Dendritic cell treated with granulocyte-macrophage colony-stimulating factor and Interleukin-4, amounts not matched to agents 40 ng/mL and 50 ng/mL, for 4 days (primary cell): ENCODE results near the gene CMTM5.

Experiments
- H3K27ac Mint-ChIP-seq: one replicate; pipeline ENCODE4 v1.8.0; 2022; ENCODE audit warnings: mild to moderate bottlenecking, mixed read lengths
- H3K27me3 Mint-ChIP-seq: one replicate; pipeline ENCODE4 v1.8.0; 2022; ENCODE audit warnings: mild to moderate bottlenecking, mixed read lengths
- H3K36me3 Mint-ChIP-seq: one replicate; pipeline ENCODE4 v1.8.0; 2022; ENCODE audit warnings: low read depth, mixed read lengths
- H3K4me1 Mint-ChIP-seq: one replicate; pipeline ENCODE4 v1.8.0; 2022; ENCODE audit warnings: low read depth, mixed read lengths
- H3K4me3 Mint-ChIP-seq: one replicate; pipeline ENCODE4 v1.8.0; 2022; ENCODE audit warnings: mild to moderate bottlenecking, moderate library complexity, mixed read lengths
- H3K9me3 Mint-ChIP-seq: one replicate; pipeline ENCODE4 v1.8.0; 2022; ENCODE audit warnings: mixed read lengths
- intact Hi-C: fragments of 100-400 bp; cut with micrococcal nuclease; formaldehyde crosslinking; loops from one replicate; pipeline ENCODE4 v1.15.0; 2022

Gene CMTM5

DNA sequence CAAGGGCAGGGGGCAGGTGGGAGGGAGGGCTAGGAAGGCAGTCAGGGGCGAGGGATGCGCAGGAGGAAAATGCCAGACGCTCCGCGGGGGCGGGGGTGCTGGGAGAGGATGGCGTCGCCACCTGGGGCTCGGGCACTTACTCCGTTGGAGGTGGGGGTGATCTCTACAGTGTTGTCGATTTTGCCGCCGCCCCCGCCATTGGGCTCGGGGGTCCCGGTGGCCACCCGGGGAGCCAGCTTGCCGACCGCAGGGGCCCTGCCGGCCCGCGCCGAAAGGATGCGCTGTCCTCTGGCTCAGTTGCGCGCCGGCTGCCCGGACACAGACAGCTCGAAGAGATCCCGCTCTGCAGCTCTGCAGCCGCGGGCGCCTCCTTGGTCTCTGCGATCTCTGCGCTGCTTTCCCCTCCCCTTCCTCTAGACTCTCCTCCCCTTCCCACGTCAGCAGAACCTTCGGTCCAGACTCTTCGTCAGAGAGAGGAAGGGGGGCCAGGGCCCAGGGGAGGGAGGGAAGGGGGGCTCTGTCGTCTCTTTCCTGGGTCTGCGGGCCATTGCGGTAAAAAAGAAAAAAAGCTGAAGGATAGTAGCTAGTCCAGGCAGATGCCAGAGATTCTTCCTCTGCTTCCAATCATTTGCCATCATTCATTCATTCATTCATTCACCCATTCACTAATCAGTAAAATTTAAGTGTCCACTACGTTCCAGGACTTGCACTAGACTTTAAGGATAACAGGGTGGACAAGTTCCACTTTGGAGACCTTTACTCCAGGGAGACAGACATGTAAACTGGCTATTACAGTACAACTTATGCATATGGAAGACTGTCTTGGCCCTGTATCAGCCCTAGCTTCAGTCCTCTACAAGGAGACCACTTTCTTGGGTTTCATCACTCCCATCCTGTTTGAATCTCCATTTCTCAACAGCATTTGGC lies 24.1 kb upstream of the CMTM5 start, which contains the start of gene SLC22A17:
SLC22A17 (minus strand) TSS at position 382 of the 927 bp plus-strand sequence.
- intact Hi-C loops: no loop called here
- H3K27ac Mint-ChIP-seq: no peak within 1 kb of the TSS
- H3K36me3 Mint-ChIP-seq: no peaks in the 10 kb centered on the region
- no peaks in the 10 kb centered on the region for H3K9me3 Mint-ChIP-seq
- H3K4me3 Mint-ChIP-seq: peak within 1 kb of the TSS; percentile 21
- peaks cover 58% of the 10 kb centered on the region for H3K27me3 Mint-ChIP-seq
- H3K4me1 Mint-ChIP-seq: no peaks in the 10 kb centered on the region

DNA sequence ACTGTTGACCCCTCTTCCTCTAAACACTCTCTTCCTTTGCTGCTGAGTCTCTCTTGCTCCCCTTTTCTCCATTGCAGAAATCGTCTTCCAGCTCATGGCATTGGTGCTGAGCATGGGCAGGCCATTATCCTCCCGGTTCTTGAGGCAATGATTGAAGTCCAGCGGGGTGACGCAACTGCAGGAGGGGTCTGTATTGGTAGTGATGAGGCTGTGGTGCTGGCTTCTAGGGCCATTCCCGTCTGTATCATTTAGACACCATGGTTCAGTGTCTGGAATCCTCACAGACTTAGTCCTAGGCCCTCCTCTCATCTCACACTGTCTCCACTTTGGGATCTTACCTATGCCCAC lies 23.4 kb upstream of the CMTM5 start:
- H3K27ac Mint-ChIP-seq: no peak overlapping the region
- H3K36me3 Mint-ChIP-seq: no peaks in the 10 kb centered on the region
- H3K27me3 Mint-ChIP-seq: peaks cover 58% of the 10 kb centered on the region
- no peaks in the 10 kb centered on the region for H3K9me3 Mint-ChIP-seq
- intact Hi-C loops: no loop called here
- no peak overlapping the region for H3K4me3 Mint-ChIP-seq
- H3K4me1 Mint-ChIP-seq: no peaks in the 10 kb centered on the region

GRCh38 chr14:23354990-23355389 lies 21.9 kb upstream of the CMTM5 start:
- H3K4me1 Mint-ChIP-seq: no peaks in the 10 kb centered on the region
- no peak overlapping the region for H3K27ac Mint-ChIP-seq
- no peaks in the 10 kb centered on the region for H3K9me3 Mint-ChIP-seq
- intact Hi-C loops: no loop called here
- peaks cover 52% of the 10 kb centered on the region for H3K27me3 Mint-ChIP-seq
- no peaks in the 10 kb centered on the region for H3K36me3 Mint-ChIP-seq
- no peak overlapping the region for H3K4me3 Mint-ChIP-seq

GRCh38 chr14:23355871-23356435 lies 20.9 kb upstream of the CMTM5 start:
- H3K36me3 Mint-ChIP-seq: no peaks in the 10 kb centered on the region
- no peak overlapping the region for H3K4me3 Mint-ChIP-seq
- H3K9me3 Mint-ChIP-seq: no peaks in the 10 kb centered on the region
- H3K27me3 Mint-ChIP-seq: peaks cover 42% of the 10 kb centered on the region
- intact Hi-C loops: no loop called here
- H3K4me1 Mint-ChIP-seq: no peaks in the 10 kb centered on the region
- no peak overlapping the region for H3K27ac Mint-ChIP-seq

DNA sequence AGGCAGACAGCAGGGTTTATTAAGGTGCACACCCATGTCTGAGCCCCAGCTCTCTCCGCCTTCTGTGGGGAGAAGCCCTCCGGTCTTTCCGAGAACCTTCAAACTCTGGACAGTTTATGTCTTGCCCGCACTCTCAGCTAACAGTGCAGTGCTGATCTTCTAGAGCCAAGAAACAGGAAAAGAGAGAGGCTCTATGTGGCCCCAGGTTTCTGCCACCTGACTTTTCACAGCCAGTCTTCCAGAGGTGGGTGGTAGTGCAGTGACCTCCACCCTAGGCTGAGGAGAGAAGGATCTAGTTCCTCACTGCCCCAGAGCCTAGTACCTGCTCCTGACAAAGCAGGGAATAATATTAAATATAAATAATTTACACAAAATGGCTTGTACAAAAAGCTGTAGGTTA lies 20.2 kb upstream of the CMTM5 start:
- no peak overlapping the region for H3K27ac Mint-ChIP-seq
- H3K9me3 Mint-ChIP-seq: no peaks in the 10 kb centered on the region
- intact Hi-C loops: no loop called here
- H3K27me3 Mint-ChIP-seq: peaks cover 35% of the 10 kb centered on the region
- H3K4me1 Mint-ChIP-seq: no peaks in the 10 kb centered on the region
- H3K4me3 Mint-ChIP-seq: no peak overlapping the region
- H3K36me3 Mint-ChIP-seq: no peaks in the 10 kb centered on the region

DNA sequence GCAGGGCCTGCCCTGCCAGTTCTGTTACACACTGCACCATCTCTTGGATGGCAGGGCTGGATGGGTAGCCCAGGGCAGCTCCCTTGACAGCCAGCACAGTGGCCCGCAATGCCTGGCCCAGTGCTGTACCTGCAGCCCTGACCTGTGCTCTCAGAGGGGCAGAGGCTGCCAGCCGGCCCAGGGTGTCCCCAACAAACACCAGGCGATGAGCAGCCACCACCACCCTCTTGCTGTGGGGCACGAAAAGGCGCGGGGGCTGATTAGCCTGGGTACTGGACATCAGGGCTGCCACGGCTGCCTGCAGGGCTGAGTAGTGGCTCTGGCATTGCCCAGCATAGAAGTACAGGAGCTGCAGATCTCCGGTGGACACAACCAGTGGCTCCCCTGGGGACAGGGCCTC lies 19.6 kb upstream of the CMTM5 start:
- no peaks in the 10 kb centered on the region for H3K4me1 Mint-ChIP-seq
- H3K27ac Mint-ChIP-seq: no peak overlapping the region
- intact Hi-C loops: no loop called here
- no peak overlapping the region for H3K4me3 Mint-ChIP-seq
- peaks cover 31% of the 10 kb centered on the region for H3K27me3 Mint-ChIP-seq
- no peaks in the 10 kb centered on the region for H3K36me3 Mint-ChIP-seq
- H3K9me3 Mint-ChIP-seq: no peaks in the 10 kb centered on the region

DNA sequence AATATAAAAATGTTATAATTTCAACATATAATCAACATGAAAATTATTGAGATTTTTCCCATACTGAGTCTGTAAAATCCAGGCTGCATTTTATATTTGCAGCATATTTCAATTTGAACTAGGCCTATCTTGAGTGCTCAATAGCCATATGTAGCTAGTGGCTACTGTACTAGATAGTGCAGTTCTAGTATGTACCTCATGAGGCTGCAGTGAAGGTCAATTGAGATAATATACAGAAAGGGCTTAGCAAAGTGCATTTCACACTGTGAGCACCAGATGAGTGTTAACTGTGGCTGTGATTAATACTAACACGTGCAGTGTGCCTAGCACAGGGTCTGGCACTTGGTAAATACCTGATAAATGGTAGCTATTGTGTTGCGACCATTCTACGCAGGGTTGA lies 18.8 kb upstream of the CMTM5 start:
- H3K9me3 Mint-ChIP-seq: no peaks in the 10 kb centered on the region
- H3K4me1 Mint-ChIP-seq: no peaks in the 10 kb centered on the region
- intact Hi-C loops: no loop called here
- H3K36me3 Mint-ChIP-seq: no peaks in the 10 kb centered on the region
- no peak overlapping the region for H3K27ac Mint-ChIP-seq
- H3K4me3 Mint-ChIP-seq: no peak overlapping the region
- peaks cover 28% of the 10 kb centered on the region for H3K27me3 Mint-ChIP-seq

GRCh38 chr14:23358553-23359166 lies 18.2 kb upstream of the CMTM5 start:
- no peaks in the 10 kb centered on the region for H3K9me3 Mint-ChIP-seq
- H3K27me3 Mint-ChIP-seq: peaks cover 27% of the 10 kb centered on the region
- intact Hi-C loops: no loop called here
- H3K4me1 Mint-ChIP-seq: no peaks in the 10 kb centered on the region
- H3K36me3 Mint-ChIP-seq: no peaks in the 10 kb centered on the region
- H3K27ac Mint-ChIP-seq: no peak overlapping the region
- no peak overlapping the region for H3K4me3 Mint-ChIP-seq

GRCh38 chr14:23359167-23359626 lies 17.6 kb upstream of the CMTM5 start:
- intact Hi-C loops: no loop called here
- peaks cover 27% of the 10 kb centered on the region for H3K27me3 Mint-ChIP-seq

GRCh38 chr14:23359722-23360447 lies 17.0 kb upstream of the CMTM5 start:
- intact Hi-C loops: no loop called here
- Mint-ChIP-seq H3K27ac (no peak overlapping the region), H3K9me3 (no peaks in the 10 kb centered on the region), H3K4me1 (no peaks in the 10 kb centered on the region), H3K27me3 (peaks cover 29% of the 10 kb centered on the region), H3K36me3 (no peaks in the 10 kb centered on the region), H3K4me3 (no peak overlapping the region)

More at GRCh38 chr14:23359167-23359626, 17.6 kb upstream of the CMTM5 start:
- Mint-ChIP-seq H3K9me3 (no peaks in the 10 kb centered on the region), H3K27ac (no peak overlapping the region), H3K36me3 (no peaks in the 10 kb centered on the region), H3K4me3 (no peak overlapping the region), H3K4me1 (no peaks in the 10 kb centered on the region)

DNA sequence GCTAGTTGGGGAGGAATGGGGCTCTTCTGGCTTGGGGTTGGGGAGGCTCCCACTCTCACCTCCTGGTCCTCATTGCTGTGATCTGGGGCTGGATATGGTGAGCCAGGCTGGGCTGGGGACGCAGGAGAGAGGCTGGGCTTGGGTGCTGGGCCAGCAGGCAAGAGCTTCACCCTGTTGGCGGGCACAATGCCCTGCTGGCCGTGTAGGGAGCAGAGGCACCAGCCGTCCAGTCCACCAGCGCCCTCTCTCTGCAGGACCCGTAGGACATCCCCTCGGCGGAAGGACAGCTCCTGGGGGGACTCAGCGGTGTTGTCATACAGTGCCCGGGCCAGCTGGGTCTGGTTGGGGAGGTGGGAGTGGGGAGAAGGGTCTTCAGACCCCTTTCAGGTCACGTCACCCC lies 16.4 kb upstream of the CMTM5 start:
- H3K36me3 Mint-ChIP-seq: no peaks in the 10 kb centered on the region
- no peak overlapping the region for H3K4me3 Mint-ChIP-seq
- H3K27me3 Mint-ChIP-seq: peaks cover 30% of the 10 kb centered on the region
- intact Hi-C loops: no loop called here
- H3K9me3 Mint-ChIP-seq: no peaks in the 10 kb centered on the region
- no peak overlapping the region for H3K27ac Mint-ChIP-seq
- no peaks in the 10 kb centered on the region for H3K4me1 Mint-ChIP-seq

GRCh38 chr14:23361320-23361719 lies 15.5 kb upstream of the CMTM5 start:
- Mint-ChIP-seq H3K4me3 (no peak overlapping the region), H3K4me1 (no peaks in the 10 kb centered on the region), H3K27ac (no peak overlapping the region), H3K36me3 (no peaks in the 10 kb centered on the region), H3K27me3 (peaks cover 32% of the 10 kb centered on the region), H3K9me3 (no peaks in the 10 kb centered on the region)
- intact Hi-C loops: no loop called here

- no peak overlapping the region for H3K4me3 Mint-ChIP-seq
- intact Hi-C loops: no loop called here
Measured at GRCh38 chr14:23361763-23362162, 15.1 kb upstream of the CMTM5 start.

GRCh38 chr14:23362200-23362599 lies 14.6 kb upstream of the CMTM5 start:
- peaks cover 38% of the 10 kb centered on the region for H3K27me3 Mint-ChIP-seq
- intact Hi-C loops: no loop called here
- H3K4me3 Mint-ChIP-seq: no peak overlapping the region
- no peaks in the 10 kb centered on the region for H3K9me3 Mint-ChIP-seq
- H3K27ac Mint-ChIP-seq: no peak overlapping the region
- H3K4me1 Mint-ChIP-seq: no peaks in the 10 kb centered on the region
- no peaks in the 10 kb centered on the region for H3K36me3 Mint-ChIP-seq

More at GRCh38 chr14:23361763-23362162, 15.1 kb upstream of the CMTM5 start:
- Mint-ChIP-seq H3K4me1 (no peaks in the 10 kb centered on the region), H3K9me3 (no peaks in the 10 kb centered on the region), H3K27me3 (peaks cover 35% of the 10 kb centered on the region), H3K36me3 (no peaks in the 10 kb centered on the region), H3K27ac (no peak overlapping the region)
